ENCODE data around the gene S100A11. TPM values are rescaled to one million over a fixed set of nuclear protein-coding genes. Genes with fewer than 3 reads are reported as not detected.

Gene S100A11
- polyA plus RNA-seq, 1 of the 3 experiments (the other 2 are of a cell fraction), result 736 TPM

DNA sequence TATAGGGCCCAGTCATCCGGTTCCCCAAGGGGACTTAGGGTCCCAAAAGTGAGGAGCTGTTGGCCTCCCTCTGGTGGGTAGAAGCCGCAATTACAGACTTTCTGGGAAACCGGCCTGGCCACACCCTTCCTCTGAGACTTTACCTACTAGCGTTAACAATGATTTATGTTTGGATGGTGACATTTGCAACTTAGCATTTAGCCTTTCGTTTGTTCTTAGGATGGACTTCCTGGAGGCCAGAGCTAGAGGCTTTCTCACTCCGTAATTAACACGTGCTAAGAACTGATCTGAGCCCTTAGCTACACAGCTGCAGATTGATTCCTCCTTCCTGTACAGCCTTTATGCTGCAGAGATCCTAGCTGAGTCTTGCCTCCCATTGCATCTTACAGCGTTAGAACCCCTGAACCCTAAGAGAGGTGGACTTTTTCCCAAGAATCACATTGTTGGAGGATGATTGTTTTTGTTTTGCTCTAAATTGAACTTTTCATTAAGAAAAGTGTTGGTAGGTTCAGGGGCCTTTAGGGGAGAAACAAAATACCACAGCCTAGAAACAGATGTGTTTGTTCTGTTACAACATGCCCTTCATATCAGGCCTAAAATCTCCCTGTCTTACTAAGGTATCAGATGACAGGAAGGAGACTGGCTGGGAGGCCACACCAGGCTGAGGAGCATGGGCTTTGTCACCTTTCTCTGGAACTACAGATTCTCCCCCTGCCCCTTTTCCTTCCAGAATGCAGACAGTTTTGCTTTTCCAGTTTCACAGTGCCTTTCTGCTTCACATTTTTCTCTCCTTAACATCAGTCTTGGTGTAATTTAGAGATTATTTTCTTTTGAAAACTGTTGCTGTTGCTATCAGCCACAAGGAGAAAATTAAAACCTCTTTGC lies 1.9 kb downstream of the S100A11 start:
- POLR2A ChIA-PET, result no interaction called here
- Histone ChIP-seq H3K4me3 (ENCODE audit: low read depth in 2 of 2, low read length in 1 of 2) (peak overlapping the region; percentile 69 to 91), H3K9ac (peak overlapping the region; percentile 99), H3K4me1 (ENCODE audit: control insufficient read depth in 1 of 2, insufficient read depth in 2 of 2, low read depth in 1 of 2, low read length in 1 of 2) (peaks cover 12 to 21% of the 10 kb centered on the region in 2 experiments; a peak in 2 of 4 replicates), H4K20me1 (ENCODE audit: insufficient read depth) (peaks cover 18% of the 10 kb centered on the region), H3K27ac (ENCODE audit: low read depth in 2 of 2, low read length in 1 of 2) (peak overlapping the region; percentile 93 to 94), H3K9me3 (no peaks in the 10 kb centered on the region), H3K79me2 (ENCODE audit: insufficient read depth) (peaks cover 49% of the 10 kb centered on the region), H3K36me3 (replicated peaks in 1 of 2; ENCODE audit: control insufficient read depth in 1 of 2, insufficient read depth in 2 of 2, low read length in 1 of 2) (peaks cover 30 to 39% of the 10 kb centered on the region in 2 experiments), H3K9me2 (no peaks in the 10 kb centered on the region), H3F3A (replicated peaks; ENCODE audit: insufficient read depth) (peaks cover 54% of the 10 kb centered on the region), H3K27me3 (ENCODE audit: insufficient read depth) (peaks cover 8% of the 10 kb centered on the region; the same call in 1 of the 2 replicates), H3K4me2 (peak overlapping the region; percentile 88), H2AFZ (ENCODE audit: low read depth) (peak overlapping the region; percentile 25; the same call in 1 of the 2 replicates)
- CTCF ChIA-PET, result interaction anchor here (0.7 to 2.8 kb wide), 16 partner anchors 10 to 423 kb away, joined by 3 to 13 read pairs (median 4); no protein-coding TSS in a partner anchor
- TF ChIP-seq TEAD4 (IDR thresholded peaks at IDR 0.05; ENCODE audit: borderline replicate concordance, insufficient read depth) (no peak), EZH2phosphoT487 (IDR thresholded peaks at IDR 0.05; ENCODE audit: borderline replicate concordance, low read depth) (no peak), MXI1 (IDR thresholded peaks at IDR 0.05; ENCODE audit: low read depth, low read length) (no peak), FOSL2 (IDR thresholded peaks at IDR 0.05; ENCODE audit: borderline replicate concordance, low read depth) (no peak), CHD2 (IDR thresholded peaks at IDR 0.05; ENCODE audit: low read length, partially characterized antibody) (no peak), TAF1 (IDR thresholded peaks at IDR 0.05; ENCODE audit: borderline replicate concordance, low read depth, low read length) (no peak), RAD21 (IDR thresholded peaks at IDR 0.05; ENCODE audit: low read length) (no peak), RFX5 (IDR thresholded peaks at IDR 0.05; ENCODE audit: low read length) (no peak), NRF1 (IDR thresholded peaks at IDR 0.05; ENCODE audit: low read depth, low read length) (no peak), YY1 (IDR thresholded peaks at IDR 0.05; ENCODE audit: low read depth) (no peak), SIN3A (IDR thresholded peaks at IDR 0.05; ENCODE audit: borderline replicate concordance, low read depth, low read length) (0 out of 2 replicates have a peak, but pooled peaks have one; percentile 16), JUND (IDR thresholded peaks at IDR 0.05) (peak; percentile 31; the same call in 1 of the 2 replicates), TCF12 (IDR thresholded peaks at IDR 0.05) (peak; percentile 85), GATA2 (CRISPR knock-in tag; IDR thresholded peaks at IDR 0.05) (no peak), RCOR1 (IDR thresholded peaks at IDR 0.05; ENCODE audit: low read length) (no peak), EP300 (IDR thresholded peaks at IDR 0.05; ENCODE audit: borderline replicate concordance in 1 of 2, low read depth in 1 of 2, low read length in 1 of 2) (no peak; a peak in 1 of 4 replicates), NFIC (IDR thresholded peaks at IDR 0.05; ENCODE audit: borderline replicate concordance) (0 out of 2 replicates have a peak, but pooled peaks have one; percentile 9), FOXM1 (IDR thresholded peaks at IDR 0.05; ENCODE audit: low read depth) (no peak; the same call in 1 of the 2 replicates), RXRA (IDR thresholded peaks at IDR 0.05; ENCODE audit: borderline replicate concordance, low read depth) (peak; percentile 32; the same call in 1 of the 2 replicates)
- TF ChIP-seq, protein P1, sequence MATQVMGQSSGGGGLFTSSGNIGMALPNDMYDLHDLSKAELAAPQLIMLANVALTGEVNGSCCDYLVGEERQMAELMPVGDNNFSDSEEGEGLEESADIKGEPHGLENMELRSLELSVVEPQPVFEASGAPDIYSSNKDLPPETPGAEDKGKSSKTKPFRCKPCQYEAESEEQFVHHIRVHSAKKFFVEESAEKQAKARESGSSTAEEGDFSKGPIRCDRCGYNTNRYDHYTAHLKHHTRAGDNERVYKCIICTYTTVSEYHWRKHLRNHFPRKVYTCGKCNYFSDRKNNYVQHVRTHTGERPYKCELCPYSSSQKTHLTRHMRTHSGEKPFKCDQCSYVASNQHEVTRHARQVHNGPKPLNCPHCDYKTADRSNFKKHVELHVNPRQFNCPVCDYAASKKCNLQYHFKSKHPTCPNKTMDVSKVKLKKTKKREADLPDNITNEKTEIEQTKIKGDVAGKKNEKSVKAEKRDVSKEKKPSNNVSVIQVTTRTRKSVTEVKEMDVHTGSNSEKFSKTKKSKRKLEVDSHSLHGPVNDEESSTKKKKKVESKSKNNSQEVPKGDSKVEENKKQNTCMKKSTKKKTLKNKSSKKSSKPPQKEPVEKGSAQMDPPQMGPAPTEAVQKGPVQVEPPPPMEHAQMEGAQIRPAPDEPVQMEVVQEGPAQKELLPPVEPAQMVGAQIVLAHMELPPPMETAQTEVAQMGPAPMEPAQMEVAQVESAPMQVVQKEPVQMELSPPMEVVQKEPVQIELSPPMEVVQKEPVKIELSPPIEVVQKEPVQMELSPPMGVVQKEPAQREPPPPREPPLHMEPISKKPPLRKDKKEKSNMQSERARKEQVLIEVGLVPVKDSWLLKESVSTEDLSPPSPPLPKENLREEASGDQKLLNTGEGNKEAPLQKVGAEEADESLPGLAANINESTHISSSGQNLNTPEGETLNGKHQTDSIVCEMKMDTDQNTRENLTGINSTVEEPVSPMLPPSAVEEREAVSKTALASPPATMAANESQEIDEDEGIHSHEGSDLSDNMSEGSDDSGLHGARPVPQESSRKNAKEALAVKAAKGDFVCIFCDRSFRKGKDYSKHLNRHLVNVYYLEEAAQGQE (IDR thresholded peaks at IDR 0.05; ENCODE audit: low read depth, low read length), result no peak
- TF ChIP-seq, protein P2, sequence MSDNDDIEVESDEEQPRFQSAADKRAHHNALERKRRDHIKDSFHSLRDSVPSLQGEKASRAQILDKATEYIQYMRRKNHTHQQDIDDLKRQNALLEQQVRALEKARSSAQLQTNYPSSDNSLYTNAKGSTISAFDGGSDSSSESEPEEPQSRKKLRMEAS (IDR thresholded peaks at IDR 0.05; ENCODE audit: low read depth), result peak; percentile 71
- TF ChIP-seq, protein P3, sequence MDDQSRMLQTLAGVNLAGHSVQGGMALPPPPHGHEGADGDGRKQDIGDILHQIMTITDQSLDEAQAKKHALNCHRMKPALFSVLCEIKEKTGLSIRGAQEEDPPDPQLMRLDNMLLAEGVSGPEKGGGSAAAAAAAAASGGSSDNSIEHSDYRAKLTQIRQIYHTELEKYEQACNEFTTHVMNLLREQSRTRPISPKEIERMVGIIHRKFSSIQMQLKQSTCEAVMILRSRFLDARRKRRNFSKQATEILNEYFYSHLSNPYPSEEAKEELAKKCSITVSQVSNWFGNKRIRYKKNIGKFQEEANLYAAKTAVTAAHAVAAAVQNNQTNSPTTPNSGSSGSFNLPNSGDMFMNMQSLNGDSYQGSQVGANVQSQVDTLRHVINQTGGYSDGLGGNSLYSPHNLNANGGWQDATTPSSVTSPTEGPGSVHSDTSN (IDR thresholded peaks at IDR 0.05), result peak; percentile 38; the same call in 1 of the 2 replicates
- TF ChIP-seq, protein P4, sequence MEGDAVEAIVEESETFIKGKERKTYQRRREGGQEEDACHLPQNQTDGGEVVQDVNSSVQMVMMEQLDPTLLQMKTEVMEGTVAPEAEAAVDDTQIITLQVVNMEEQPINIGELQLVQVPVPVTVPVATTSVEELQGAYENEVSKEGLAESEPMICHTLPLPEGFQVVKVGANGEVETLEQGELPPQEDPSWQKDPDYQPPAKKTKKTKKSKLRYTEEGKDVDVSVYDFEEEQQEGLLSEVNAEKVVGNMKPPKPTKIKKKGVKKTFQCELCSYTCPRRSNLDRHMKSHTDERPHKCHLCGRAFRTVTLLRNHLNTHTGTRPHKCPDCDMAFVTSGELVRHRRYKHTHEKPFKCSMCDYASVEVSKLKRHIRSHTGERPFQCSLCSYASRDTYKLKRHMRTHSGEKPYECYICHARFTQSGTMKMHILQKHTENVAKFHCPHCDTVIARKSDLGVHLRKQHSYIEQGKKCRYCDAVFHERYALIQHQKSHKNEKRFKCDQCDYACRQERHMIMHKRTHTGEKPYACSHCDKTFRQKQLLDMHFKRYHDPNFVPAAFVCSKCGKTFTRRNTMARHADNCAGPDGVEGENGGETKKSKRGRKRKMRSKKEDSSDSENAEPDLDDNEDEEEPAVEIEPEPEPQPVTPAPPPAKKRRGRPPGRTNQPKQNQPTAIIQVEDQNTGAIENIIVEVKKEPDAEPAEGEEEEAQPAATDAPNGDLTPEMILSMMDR (IDR thresholded peaks at IDR 0.05), result peak; percentile 81
- TF ChIP-seq, protein P5, sequence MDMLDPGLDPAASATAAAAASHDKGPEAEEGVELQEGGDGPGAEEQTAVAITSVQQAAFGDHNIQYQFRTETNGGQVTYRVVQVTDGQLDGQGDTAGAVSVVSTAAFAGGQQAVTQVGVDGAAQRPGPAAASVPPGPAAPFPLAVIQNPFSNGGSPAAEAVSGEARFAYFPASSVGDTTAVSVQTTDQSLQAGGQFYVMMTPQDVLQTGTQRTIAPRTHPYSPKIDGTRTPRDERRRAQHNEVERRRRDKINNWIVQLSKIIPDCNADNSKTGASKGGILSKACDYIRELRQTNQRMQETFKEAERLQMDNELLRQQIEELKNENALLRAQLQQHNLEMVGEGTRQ (IDR thresholded peaks at IDR 0.05; ENCODE audit: borderline replicate concordance, low read depth, low read length), result no peak
- peak; percentile 49 for DNase-seq
- WGBS (ENCODE audit: low lambda C conversion rate), result 3% methylated on average over 8 of the region's 8 CpGs
